ENCODE data around the gene SGPP1.
A peak's percentile ranks its signal among the peaks of the same experiment; 100 is the strongest.
"Not testable (repeated sequence)": the region's sequence is repeated elsewhere in the genome, so short reads cannot be mapped to it uniquely, and the experiment has no call there.

Gene SGPP1

DNA sequence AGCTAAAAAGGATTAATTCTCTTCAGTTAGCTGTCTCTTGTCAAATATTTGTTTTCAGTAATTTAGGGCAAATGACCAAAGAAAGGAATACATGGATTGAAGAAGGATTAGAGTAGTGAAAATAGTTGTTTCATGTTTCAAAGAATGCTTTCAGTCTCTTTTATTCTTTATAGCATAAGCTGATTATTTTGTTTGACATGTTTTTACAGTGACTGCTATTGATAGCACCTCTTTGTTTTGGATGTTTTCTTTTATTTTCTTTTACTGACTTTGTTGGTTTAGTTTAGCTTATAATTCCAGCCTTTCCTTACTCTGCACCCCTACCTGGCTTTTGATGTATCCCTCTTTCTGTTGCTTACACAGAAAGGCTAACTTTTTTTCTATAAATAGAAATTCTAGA, 29.3 kb upstream of the SGPP1 start:
- Histone ChIP-seq H3K9ac (ENCODE audit: low read length) (no peak overlapping the region), H3K4me1 (ENCODE audit: control insufficient read depth, insufficient read depth, low read length) (no peaks in the 10 kb centered on the region), H3K9me3 (ENCODE audit: control insufficient read depth, insufficient read depth, low read depth, low read length) (no peaks in the 10 kb centered on the region), H3K27ac (ENCODE audit: low read depth, low read length) (no peak overlapping the region), H3K36me3 (ENCODE audit: control insufficient read depth, insufficient read depth, low read length) (no peaks in the 10 kb centered on the region), H3K4me3 (ENCODE audit: low read depth, low read length) (no peak overlapping the region), H3K27me3 (ENCODE audit: control insufficient read depth, insufficient read depth, low read length) (no peaks in the 10 kb centered on the region)

DNA sequence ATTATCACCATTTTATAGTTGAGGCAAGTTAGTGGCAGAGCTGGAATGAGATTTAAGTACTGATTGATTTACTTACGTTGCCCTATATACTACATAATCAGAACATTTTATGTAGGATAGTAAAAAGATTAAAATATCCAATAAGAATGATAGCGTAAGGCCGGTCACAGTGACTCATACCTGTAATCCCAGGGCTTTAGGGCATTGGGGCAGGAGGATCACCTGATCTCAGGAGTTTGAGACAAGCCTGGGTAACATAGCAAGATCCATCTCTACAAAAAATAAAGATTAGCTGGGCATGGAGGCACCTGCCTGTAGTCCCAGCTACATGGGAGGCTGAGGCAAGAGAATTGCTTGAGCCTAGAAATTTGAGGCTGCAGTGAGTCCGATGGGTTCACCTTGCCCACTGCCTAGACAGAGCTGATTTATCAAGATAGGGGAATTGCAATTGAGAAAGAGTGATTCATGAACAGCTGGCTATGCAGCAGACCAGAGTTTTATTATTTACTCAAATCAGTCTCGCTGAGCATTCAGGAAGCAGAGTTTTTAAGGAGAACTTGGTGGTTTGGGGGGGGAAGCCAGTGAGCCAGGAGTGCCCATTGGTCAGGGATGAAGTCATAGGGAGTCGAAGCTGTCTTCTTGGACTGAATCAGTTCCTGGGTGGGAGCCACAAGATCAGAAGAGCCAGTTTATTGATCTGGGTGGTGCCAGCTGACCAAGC, 24.7 kb upstream of the SGPP1 start:
- Histone ChIP-seq H3K9me3 (ENCODE audit: control insufficient read depth, insufficient read depth, low read depth, low read length) (peaks cover 2% of the 10 kb centered on the region; the same call in 1 of the 2 replicates), H3K4me3 (ENCODE audit: low read depth, low read length) (no peak overlapping the region), H3K9ac (ENCODE audit: low read length) (no peak overlapping the region), H3K27me3 (ENCODE audit: control insufficient read depth, insufficient read depth, low read length) (no peaks in the 10 kb centered on the region), H3K27ac (ENCODE audit: low read depth, low read length) (no peak overlapping the region), H3K4me1 (ENCODE audit: control insufficient read depth, insufficient read depth, low read length) (no peaks in the 10 kb centered on the region), H3K36me3 (ENCODE audit: control insufficient read depth, insufficient read depth, low read length) (no peaks in the 10 kb centered on the region)

DNA sequence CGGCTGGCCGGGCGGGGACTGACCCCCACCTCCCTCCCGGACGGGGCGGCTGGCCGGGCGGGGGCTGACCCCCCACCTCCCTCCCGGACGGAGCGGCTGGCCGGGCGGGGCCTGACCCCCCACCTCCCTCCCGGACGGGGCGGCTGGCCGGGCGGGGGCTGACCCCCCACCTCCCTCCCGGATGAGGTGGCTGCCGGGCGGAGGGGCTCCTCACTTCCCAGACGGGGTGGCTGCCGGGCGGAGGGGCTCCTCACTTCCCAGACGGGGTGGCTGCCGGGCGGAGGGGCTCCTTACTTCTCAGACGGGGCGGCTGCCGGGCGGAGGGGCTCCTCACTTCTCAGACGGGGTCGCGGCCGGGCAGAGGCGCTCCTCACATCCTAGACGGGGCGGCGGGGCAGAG, 23.2 kb upstream of the SGPP1 start:
- H3K4me1 ChIP-seq (ENCODE audit: control insufficient read depth, insufficient read depth, low read length); H3K36me3 ChIP-seq (ENCODE audit: control insufficient read depth, insufficient read depth, low read length): not testable (repeated sequence)

DNA sequence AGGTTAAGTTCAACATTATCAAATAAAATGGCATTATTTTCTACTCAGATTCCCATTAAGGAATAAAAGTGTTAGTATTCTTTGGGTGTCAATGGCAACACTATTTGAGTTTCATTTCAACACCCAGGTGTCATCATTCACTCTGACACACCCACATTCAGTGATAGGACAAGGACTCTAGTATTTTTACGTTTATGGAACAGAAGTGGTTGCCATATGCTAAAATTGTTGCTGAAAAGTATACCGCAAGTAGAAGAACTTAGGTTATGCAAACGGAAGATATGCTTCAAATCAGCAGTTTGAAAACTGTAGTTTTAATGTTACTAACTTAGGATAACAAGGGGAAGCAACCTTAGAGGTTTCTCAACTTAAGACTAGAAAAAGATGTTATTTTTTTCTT, 20.0 kb upstream of the SGPP1 start:
- Histone ChIP-seq H3K27me3 (ENCODE audit: control insufficient read depth, insufficient read depth, low read length) (no peaks in the 10 kb centered on the region), H3K4me1 (ENCODE audit: control insufficient read depth, insufficient read depth, low read length) (no peaks in the 10 kb centered on the region), H3K9me3 (ENCODE audit: control insufficient read depth, insufficient read depth, low read depth, low read length) (peaks cover 2% of the 10 kb centered on the region; the same call in 1 of the 2 replicates), H3K27ac (ENCODE audit: low read depth, low read length) (no peak overlapping the region), H3K9ac (ENCODE audit: low read length) (no peak overlapping the region), H3K4me3 (ENCODE audit: low read depth, low read length) (no peak overlapping the region), H3K36me3 (ENCODE audit: control insufficient read depth, insufficient read depth, low read length) (no peaks in the 10 kb centered on the region)

More for the DNA sequence above, 23.2 kb upstream of the SGPP1 start:
- H3K9me3 ChIP-seq (ENCODE audit: control insufficient read depth, insufficient read depth, low read depth, low read length); H3K27me3 ChIP-seq (ENCODE audit: control insufficient read depth, insufficient read depth, low read length); H3K27ac ChIP-seq (ENCODE audit: low read depth, low read length); H3K9ac ChIP-seq (ENCODE audit: low read length); H3K4me3 ChIP-seq (ENCODE audit: low read depth, low read length): not testable (repeated sequence)

DNA sequence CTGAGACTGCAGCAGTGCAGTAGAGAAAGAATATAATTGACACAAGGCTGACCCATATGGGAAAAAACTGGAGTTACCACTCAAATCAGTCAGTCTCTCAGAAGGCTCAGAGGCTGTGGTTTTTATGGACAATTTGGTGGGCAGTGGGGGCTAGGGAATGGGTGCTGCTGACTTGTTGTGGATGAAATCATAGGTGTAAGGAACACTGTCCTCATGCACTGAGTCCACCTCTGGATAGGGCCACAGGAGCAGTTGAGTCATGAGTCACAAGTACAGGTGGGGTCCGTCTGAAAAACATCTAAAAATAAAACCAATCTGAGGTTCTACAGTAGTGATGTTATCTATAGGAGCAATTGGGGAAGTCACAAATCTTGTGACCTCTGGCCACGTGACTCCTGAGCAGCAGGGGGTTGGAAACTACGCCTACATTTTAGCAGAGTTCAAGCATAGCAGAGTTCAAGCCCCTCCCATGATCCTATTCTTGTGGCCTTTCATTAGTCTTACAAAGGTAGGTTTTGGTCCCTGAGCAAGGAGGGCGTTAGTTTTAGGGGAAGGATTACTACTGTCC, 18.1 kb upstream of the SGPP1 start:
- H3K4me1 ChIP-seq (ENCODE audit: control insufficient read depth, insufficient read depth, low read length) = no peaks in the 10 kb centered on the region
- H3K27me3 ChIP-seq (ENCODE audit: control insufficient read depth, insufficient read depth, low read length) = no peaks in the 10 kb centered on the region
- H3K9me3 ChIP-seq (ENCODE audit: control insufficient read depth, insufficient read depth, low read depth, low read length) = peaks cover 2% of the 10 kb centered on the region; the same call in 1 of the 2 replicates
- H3K27ac ChIP-seq (ENCODE audit: low read depth, low read length) = no peak overlapping the region
- H3K9ac ChIP-seq (ENCODE audit: low read length) = no peak overlapping the region
- no peak overlapping the region for H3K4me3 ChIP-seq (ENCODE audit: low read depth, low read length)
- no peaks in the 10 kb centered on the region for H3K36me3 ChIP-seq (ENCODE audit: control insufficient read depth, insufficient read depth, low read length)

DNA sequence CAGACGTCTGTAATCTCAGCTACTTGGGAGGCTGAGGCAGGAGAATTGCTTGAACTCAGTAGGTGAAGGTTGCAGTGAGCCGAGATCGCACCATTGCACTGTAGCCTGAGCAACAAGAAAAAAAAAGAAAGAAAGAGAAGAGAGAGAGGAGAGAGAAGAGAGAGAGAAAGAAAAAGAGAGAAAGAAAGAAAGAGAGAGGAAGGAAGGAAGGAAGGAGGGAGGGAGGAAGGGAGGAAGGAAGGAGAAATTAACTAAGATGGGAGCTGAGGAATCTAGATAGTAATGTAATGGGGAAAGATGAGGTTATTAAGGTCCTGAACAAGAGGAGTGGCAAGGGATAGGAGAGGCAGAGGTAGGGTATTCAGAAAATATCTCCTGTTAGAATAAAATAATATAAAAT, 17.4 kb upstream of the SGPP1 start:
- Histone ChIP-seq H3K36me3 (ENCODE audit: control insufficient read depth, insufficient read depth, low read length) (no peaks in the 10 kb centered on the region), H3K9me3 (ENCODE audit: control insufficient read depth, insufficient read depth, low read depth, low read length) (peaks cover under 1% of the 10 kb centered on the region; the same call in 1 of the 2 replicates), H3K9ac (ENCODE audit: low read length) (no peak overlapping the region), H3K4me1 (ENCODE audit: control insufficient read depth, insufficient read depth, low read length) (no peaks in the 10 kb centered on the region), H3K4me3 (ENCODE audit: low read depth, low read length) (no peak overlapping the region), H3K27me3 (ENCODE audit: control insufficient read depth, insufficient read depth, low read length) (no peaks in the 10 kb centered on the region), H3K27ac (ENCODE audit: low read depth, low read length) (no peak overlapping the region)

DNA sequence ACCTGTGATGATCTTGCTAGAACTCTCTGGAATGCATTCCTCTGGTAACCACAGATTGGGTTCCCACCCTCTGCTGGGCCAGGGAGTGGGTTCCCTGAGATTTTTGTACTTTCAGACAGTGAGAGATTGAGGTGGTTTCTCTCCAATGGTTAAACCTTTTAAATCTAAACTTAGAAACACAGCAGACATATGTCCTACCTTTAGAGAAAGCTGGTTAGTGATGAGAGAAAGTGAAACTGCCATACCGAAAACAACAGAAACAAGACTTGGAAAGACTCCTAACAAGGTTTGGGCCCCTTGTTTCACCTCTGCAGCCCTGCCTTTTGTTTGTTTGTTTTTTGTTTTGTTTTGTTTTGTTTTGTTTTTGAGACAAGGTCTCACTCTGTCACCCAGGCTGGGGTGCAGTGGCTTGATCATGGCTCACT, 9.7 kb upstream of the SGPP1 start:
- H3K27ac ChIP-seq (ENCODE audit: low read depth, low read length) = no peak overlapping the region
- H3K4me1 ChIP-seq (ENCODE audit: control insufficient read depth, insufficient read depth, low read length) = no peaks in the 10 kb centered on the region
- H3K4me3 ChIP-seq (ENCODE audit: low read depth, low read length) = no peak overlapping the region
- no peak overlapping the region for H3K9ac ChIP-seq (ENCODE audit: low read length)
- H3K36me3 ChIP-seq (ENCODE audit: control insufficient read depth, insufficient read depth, low read length) = no peaks in the 10 kb centered on the region
- no peaks in the 10 kb centered on the region for H3K9me3 ChIP-seq (ENCODE audit: control insufficient read depth, insufficient read depth, low read depth, low read length)
- no peaks in the 10 kb centered on the region for H3K27me3 ChIP-seq (ENCODE audit: control insufficient read depth, insufficient read depth, low read length)

DNA sequence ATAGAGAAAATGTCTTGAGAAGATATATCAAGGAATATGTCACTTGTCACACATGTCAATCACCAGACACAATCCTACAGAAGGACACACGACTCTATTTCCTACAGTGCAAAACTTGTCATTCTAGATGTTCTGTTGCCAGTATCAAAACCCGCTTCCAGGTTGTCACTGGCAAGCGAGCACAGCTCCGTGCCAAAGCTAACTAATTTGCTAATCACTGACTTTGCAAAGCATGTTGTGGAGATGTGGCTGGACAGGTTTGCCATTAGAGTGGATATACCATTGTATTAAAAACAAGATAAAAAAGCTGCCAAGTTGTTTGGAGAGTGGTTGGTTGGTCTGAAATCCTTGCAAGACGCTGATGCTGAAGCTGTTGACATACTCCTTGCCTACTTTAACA, 7.9 kb upstream of the SGPP1 start:
- H3K27ac ChIP-seq (ENCODE audit: low read depth, low read length) = no peak overlapping the region
- no peak overlapping the region for H3K4me3 ChIP-seq (ENCODE audit: low read depth, low read length)
- no peaks in the 10 kb centered on the region for H3K4me1 ChIP-seq (ENCODE audit: control insufficient read depth, insufficient read depth, low read length)
- no peaks in the 10 kb centered on the region for H3K36me3 ChIP-seq (ENCODE audit: control insufficient read depth, insufficient read depth, low read length)
- H3K9ac ChIP-seq (ENCODE audit: low read length) = no peak overlapping the region
- H3K9me3 ChIP-seq (ENCODE audit: control insufficient read depth, insufficient read depth, low read depth, low read length) = no peaks in the 10 kb centered on the region
- no peaks in the 10 kb centered on the region for H3K27me3 ChIP-seq (ENCODE audit: control insufficient read depth, insufficient read depth, low read length)

DNA sequence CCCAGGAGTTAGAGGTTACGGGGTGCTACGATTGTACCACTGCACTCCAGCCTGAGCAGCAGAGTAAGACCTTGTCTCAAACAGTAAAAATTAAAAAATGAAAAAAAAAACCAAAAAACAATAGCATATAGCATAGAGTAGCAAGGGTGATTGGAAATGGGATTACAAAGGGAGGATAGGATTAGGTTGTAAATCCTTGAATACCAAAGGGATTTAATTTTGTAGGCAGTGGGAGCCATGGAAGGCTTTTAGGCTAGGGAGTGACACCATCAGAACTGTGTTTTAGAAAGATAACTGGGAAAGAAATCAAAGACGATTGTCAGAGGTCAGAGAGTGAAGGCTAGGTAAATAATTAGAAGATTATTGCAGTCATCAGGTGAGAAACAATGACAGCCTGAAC, 2.8 kb upstream of the SGPP1 start:
- H3K4me1 ChIP-seq (ENCODE audit: control insufficient read depth, insufficient read depth, low read length) = peaks cover 3% of the 10 kb centered on the region; the same call in 1 of the 2 replicates
- H3K36me3 ChIP-seq (ENCODE audit: control insufficient read depth, insufficient read depth, low read length) = no peaks in the 10 kb centered on the region
- H3K9me3 ChIP-seq (ENCODE audit: control insufficient read depth, insufficient read depth, low read depth, low read length) = no peaks in the 10 kb centered on the region
- H3K27me3 ChIP-seq (ENCODE audit: control insufficient read depth, insufficient read depth, low read length) = peaks cover 15% of the 10 kb centered on the region
- H3K9ac ChIP-seq (ENCODE audit: low read length) = no peak overlapping the region
- no peak overlapping the region for H3K27ac ChIP-seq (ENCODE audit: low read depth, low read length)
- no peak overlapping the region for H3K4me3 ChIP-seq (ENCODE audit: low read depth, low read length)

DNA sequence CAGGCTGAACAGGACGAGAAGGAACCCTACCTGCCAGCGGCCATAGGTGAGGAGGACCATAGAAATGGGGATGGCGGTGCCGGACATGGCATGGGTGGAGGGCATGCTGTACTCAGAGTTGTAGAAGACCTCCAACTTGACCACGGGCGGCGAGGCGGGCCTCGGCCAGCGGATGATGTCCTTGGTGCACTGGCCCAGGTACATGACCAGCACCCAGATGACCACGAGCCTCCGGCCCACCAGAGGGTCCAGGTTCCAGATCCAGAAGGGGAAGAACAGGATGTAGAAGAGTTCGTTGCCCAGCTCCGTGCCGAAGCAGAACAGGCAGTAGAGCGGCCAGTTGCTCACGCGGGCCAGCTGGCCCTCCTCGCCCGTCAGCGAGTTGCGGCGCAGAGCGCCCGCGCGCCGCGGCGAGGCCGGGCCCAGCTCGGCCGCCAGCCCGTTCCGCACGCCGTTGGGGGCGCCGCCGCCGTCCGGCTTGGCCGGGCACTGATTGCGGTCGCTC, 582 bp downstream of the SGPP1 start:
- Histone ChIP-seq H3K9ac (ENCODE audit: low read length) (peak overlapping the region; percentile 86), H3K4me3 (ENCODE audit: low read depth, low read length) (peak overlapping the region; percentile 88), H3K9me3 (ENCODE audit: control insufficient read depth, insufficient read depth, low read depth, low read length) (no peaks in the 10 kb centered on the region), H3K27me3 (ENCODE audit: control insufficient read depth, insufficient read depth, low read length) (peaks cover 15% of the 10 kb centered on the region), H3K27ac (ENCODE audit: low read depth, low read length) (no peak overlapping the region), H3K4me1 (ENCODE audit: control insufficient read depth, insufficient read depth, low read length) (peaks cover 3% of the 10 kb centered on the region; the same call in 1 of the 2 replicates), H3K36me3 (ENCODE audit: control insufficient read depth, insufficient read depth, low read length) (no peaks in the 10 kb centered on the region)

DNA sequence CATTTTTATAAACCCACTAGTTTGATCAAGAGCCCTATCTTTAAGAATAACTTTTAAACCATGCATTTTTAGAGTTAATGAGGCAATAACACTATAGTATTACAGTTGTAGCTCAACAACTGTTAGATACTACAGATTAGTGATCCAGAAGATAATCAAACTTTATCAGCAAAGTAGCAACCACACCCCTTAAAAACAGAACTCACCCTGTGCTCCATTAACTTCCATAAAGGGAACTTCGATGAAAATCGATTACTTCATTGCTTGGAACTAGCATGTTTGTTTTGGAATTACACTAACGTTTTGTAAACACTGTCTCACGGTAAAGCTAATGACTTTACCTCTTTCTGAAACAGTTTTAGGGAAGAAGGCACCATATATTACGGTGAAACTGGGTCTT, 1.4 kb downstream of the SGPP1 start:
- Histone ChIP-seq H3K27ac (ENCODE audit: low read depth, low read length) (no peak overlapping the region), H3K9ac (ENCODE audit: low read length) (peak overlapping the region; percentile 45), H3K4me1 (ENCODE audit: control insufficient read depth, insufficient read depth, low read length) (peaks cover 3% of the 10 kb centered on the region; the same call in 1 of the 2 replicates)

More for the DNA sequence above, 1.4 kb downstream of the SGPP1 start:
- Histone ChIP-seq H3K36me3 (ENCODE audit: control insufficient read depth, insufficient read depth, low read length) (no peaks in the 10 kb centered on the region), H3K9me3 (ENCODE audit: control insufficient read depth, insufficient read depth, low read depth, low read length) (no peaks in the 10 kb centered on the region), H3K4me3 (ENCODE audit: low read depth, low read length) (peak overlapping the region; percentile 88), H3K27me3 (ENCODE audit: control insufficient read depth, insufficient read depth, low read length) (peaks cover 15% of the 10 kb centered on the region)
